ENCODE data around the gene SLC25A1.

DNA sequence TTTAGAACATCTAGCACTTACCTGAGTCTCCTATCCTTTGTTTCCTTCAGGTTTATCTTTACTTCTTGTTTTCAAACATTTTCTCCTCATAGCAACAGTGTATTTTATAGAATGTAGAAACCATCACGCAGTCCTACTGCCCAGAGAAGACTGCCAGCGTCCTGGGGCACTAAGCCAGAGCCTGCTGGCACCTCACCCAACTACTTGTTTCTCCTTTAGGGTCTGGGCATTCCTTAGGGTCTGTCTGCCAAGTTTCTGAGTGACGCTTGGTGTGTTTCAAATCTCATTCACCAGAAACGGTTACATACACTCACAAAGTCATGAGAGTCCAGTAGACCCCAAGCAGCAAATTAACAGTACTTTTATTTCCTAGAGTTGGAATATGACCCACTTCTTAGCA lies 49.6 kb upstream of the SLC25A1 start:
- TF ChIP-seq, protein P1, sequence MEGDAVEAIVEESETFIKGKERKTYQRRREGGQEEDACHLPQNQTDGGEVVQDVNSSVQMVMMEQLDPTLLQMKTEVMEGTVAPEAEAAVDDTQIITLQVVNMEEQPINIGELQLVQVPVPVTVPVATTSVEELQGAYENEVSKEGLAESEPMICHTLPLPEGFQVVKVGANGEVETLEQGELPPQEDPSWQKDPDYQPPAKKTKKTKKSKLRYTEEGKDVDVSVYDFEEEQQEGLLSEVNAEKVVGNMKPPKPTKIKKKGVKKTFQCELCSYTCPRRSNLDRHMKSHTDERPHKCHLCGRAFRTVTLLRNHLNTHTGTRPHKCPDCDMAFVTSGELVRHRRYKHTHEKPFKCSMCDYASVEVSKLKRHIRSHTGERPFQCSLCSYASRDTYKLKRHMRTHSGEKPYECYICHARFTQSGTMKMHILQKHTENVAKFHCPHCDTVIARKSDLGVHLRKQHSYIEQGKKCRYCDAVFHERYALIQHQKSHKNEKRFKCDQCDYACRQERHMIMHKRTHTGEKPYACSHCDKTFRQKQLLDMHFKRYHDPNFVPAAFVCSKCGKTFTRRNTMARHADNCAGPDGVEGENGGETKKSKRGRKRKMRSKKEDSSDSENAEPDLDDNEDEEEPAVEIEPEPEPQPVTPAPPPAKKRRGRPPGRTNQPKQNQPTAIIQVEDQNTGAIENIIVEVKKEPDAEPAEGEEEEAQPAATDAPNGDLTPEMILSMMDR (IDR thresholded peaks at IDR 0.05) = no peak
- no peak for TF ChIP-seq POLR2A (IDR thresholded peaks at IDR 0.05)
